Measurements from ENCODE around the gene TXN2.
A peak's percentile ranks its signal among the peaks of the same experiment; 100 is the strongest.
"Not testable (repeated sequence)": the region's sequence is repeated elsewhere in the genome, so short reads cannot be mapped to it uniquely, and the experiment has no call there.

Gene TXN2, protein sequence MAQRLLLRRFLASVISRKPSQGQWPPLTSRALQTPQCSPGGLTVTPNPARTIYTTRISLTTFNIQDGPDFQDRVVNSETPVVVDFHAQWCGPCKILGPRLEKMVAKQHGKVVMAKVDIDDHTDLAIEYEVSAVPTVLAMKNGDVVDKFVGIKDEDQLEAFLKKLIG

DNA sequence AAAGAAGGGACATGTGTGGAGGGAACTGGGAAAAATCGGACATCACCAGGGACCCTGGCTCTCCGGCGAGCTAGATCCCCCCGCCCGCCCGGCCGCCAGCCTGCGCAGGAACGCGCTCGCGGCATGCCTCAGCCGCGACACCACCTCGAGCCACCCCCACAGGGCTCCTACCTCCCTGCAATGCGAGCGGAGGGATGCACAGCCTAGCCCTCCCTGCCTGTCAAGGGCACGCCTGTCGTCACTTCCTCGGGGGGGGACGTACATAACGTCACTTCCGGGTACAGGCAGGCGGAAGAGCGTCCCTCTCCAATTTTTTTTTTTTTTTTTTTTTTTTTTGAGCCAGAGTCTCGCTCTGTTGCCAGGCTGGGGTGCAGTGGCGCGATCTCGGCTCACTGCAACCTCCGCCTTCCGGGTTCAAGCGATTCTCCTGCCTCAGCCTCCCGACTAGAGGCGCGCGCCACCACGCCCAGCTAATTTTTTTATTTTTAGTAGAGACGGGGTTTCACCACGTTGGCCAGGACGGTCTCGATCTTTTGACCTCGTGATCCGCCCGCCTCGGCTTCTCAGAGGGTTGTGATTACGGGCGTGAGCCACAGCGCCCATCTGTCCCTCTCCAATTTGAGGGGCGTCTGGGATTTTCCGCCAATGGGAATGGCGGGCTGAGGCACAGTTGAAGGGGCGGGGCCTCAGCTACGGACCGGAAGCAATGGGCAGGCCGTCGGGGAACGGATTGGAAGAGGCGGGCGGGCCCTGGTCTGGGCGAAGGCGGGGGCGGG is at the start of gene TXN2:
TSS of gene TXN2 (minus strand) at position 248 of the 776 bp plus-strand sequence. CDS start 803 bp downstream, outside the sequence.
- DNase-seq (ENCODE audit: low spot score) = peak; percentile 96

DNA sequence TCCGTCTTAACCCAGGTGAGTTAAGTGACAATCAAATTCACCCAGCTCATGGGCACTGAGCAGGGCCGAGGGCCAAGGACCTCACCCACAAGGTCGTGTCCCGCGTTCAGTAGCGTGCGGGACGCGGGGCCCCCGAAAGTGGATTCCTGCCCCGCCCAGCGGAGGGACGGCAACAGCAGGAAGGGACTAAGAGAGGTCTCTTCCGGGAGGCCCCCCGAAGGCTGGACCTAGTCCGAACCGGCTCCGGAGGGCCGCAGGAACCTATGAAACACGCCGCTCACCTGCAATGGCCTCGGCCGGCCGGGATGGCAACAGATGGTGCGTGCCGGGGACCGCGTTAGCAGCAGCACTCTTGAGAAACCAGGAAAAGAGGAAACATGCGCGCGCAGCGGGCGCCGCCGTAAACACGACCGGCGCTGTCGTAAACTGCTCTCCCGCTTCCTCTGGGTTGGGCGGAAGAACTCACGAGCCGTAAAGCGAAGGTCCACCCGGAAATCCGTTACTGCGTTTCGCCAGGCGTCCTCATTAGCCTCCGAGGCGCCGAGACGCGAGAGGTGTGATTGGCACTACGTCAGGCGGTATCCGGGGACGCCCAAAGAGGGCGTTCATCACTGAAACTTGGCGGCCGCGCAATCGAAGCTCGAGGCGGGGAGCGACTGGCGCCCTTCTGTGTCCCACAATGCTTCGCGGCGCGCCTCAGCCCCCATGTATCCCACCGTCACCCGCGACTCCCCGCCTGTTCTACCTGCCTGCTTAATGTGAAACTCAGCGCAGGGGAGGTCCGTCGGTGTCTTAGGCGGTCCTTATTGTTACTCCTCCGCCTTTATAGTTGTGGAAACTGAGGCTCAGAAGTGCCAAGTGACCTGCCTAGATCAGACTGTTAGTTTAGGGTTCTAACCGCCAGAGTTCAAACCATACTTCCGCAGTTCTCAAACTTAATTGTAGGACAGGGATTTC is 47.6 kb upstream of the TXN2 start, which contains the start of gene EIF3D:
TSS of gene EIF3D (minus strand) at position 372 of the 957 bp plus-strand sequence. CDS start 3,045 bp downstream, outside the sequence.
- DNase-seq (ENCODE audit: low spot score) = peak; percentile 92

DNA sequence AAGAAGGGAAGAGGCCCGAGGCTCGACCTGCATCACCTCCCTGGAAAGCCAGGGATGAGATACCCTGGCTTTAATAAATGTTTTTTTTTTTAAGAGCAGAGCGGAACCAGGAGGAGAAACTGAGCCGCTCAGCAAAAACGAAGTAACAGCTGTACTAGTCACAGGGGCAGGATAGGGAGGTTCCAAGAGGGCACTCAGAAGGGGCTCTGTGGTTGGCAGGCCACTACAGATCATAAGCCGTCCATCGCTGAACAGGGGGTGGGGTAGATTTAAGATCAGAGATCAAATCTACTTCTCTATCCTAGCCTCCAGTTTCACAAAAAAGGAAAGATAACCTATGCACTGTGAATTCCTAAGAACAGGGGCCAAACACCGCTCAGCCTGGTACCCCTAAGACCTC is 46.9 kb upstream of the TXN2 start:
- DNase-seq (ENCODE audit: low spot score) = no peak

DNA sequence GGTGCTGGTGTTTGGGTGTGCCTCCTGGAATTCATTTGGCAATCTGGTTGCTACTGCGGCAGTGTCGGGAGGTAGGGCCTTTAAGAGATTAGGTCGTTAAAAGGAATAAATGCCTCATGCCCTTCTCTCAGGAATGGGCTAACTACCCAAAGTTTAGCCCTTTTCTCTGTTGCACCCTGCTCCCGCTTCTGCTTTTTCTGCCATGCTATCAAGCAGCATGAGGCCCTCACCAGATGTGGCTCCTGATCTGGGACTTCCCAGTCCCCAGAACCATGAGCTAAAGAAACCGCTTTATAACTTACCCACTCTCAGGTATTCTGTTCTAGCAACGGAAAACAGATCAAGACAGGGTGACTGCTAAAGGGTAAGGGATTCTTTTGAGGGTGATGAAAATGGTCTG is 41.2 kb upstream of the TXN2 start:
- DNase-seq (ENCODE audit: low spot score) = no peak

DNA sequence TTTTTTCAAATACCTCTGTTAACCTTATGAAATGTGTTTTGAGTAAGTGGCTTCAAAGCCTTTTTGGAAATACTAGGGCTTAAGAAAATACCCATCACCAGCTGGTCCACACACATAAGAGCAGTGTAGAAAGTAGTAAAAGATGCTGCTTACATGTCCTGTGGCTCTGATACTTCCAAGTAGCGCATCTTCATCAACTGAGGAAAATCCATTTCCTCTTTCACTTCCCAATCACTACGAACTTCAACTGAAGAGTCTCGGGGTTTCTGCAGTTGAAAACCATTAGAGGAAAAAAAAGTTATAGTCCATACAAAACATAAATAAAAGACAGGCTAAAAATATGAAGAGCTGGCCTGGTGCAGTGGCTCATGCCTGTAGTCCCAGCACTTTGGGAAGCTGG is 39.0 kb upstream of the TXN2 start:
- DNase-seq (ENCODE audit: low spot score) = no peak

DNA sequence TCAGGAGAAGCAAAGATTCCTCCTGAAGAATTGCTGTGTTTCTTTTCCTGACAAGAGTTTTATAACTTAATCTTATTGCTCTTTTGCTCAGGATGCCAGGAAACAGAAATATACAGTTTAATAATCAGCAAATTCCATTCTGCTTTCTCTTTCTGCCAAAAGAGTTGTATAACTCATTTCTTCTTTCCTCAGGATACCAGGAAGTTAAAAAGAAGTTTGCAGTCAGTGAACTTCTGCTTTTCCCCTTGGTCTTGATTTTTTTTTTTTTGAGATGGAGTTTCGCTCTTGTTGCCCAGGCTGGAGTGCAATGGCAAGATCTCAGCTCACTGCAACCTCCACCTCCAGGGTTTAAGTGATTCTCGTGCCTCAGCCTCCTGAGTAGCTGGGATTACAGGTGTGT is 38.5 kb upstream of the TXN2 start:
- DNase-seq (ENCODE audit: low spot score) = not testable (repeated sequence)

DNA sequence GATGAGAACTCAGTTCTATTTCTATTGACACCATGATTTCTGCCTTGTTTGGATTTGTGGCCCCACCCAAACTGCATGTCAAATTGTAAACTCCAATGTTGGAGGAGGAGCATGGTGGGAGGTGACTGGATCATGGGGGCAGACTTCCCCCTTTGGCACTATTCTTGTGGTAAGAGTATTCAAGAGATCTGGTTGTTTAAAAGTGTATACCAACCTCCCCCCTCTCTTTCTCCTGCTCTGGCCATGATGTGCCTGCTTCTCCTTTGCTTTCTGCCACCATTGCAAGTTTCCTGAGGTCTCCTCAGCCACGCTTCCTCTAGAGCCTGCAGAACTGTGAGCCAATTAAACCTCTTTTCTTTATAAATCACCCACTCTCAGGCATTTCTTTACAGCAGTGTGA is 33.3 kb upstream of the TXN2 start:
- no peak for DNase-seq (ENCODE audit: low spot score)

DNA sequence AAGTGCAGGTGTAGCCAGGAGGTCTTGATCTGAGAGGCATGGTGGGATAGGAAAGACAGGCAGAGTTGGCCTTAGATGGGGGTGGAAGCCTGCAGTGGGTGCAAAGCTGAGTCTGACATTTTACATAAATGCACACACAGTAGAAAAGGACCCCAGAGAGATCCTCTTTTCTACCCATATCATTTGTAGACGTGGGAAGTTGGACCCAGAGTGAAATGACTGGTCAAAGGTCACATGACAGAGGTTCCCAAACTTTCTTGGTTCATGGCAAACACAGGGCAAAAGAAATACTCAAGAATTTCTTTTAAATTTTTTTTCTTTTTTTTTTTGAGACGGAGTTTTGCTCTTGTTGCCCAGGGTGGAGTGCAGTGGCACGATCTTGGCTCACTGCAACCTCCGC is 31.6 kb upstream of the TXN2 start:
- no peak for DNase-seq (ENCODE audit: low spot score)

DNA sequence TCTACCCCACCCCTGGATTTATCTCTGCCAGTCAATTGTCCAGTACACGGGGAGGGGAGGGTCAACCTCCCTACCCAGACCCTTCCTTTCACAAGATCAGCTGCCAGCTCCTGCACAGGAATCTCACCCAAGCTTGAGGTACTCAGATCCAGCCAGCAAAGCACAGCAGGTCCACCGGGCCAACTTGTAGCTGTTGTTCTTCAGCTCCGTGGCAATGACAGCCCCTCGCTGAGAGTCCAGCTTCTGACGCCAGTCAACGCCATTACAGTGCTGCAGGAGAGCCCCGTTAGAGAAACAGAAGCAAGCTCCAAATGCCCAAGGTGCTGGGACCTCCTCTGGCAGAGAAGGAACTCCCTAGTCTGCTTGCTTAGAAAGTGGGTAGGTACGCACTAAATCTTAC is 30.9 kb upstream of the TXN2 start:
- DNase-seq (ENCODE audit: low spot score) = no peak

DNA sequence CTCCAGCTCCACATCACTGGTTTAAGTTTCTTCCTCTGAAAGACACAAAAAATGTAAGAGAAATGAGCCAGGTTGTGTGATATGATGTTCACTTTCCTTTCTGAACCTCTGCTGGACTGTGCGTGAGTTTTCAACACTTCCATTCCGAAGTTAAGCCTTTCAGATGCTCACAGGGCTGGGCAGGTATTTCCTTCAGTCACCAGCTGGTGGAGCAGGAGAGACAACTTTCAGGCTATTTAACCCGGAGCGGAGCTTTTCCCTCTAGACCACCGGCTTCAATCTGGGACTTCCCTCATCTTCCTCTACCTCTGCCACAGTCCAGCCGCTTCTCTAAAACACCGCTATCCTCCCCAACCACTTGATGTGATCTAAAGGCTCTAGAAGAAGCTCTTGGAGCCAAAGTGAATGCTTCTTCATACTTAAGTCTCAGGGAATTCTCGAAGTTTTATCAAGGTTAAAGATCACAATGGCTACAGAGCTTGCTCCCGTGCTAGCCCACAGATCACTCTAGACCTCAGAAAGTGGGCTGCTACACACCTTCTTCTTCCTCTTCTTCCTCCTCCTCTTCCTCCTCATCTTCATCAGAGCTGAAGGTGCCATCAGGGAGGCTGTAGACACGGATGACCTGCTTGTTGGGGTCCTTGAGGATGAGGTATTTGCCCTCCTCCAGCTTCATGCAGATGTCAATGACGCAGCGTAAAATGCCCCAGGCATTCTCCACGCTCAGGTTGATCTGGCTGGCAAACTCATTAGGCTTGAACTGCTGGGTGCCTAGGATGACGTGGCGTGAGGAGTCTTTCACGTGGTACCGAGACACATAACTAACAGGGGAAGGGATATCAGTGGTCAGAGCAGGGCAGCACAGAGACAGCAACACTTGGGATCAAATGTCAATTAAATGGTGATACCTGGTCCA is 29.8 kb upstream of the TXN2 start:
- DNase-seq (ENCODE audit: low spot score) = peak; percentile 60

DNA sequence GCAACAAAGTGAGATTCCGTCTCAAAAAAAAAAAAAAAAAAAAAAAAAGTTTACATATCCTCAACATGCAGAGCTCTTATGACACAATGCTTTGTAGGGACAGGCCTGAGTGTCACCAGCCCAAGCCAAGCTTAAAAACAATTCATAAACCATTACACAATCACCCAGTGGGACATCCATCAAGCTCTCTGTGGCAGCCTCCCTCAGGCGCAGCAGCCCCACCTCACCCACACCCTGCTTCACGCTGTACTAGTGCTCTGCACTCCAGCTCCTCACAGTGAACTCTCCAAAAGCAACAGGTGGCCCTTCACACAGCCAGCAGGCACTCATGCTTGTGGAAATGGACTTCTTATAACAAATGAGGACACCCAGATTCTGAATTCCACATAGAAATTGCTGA is 28.9 kb upstream of the TXN2 start:
- no peak for DNase-seq (ENCODE audit: low spot score)

DNA sequence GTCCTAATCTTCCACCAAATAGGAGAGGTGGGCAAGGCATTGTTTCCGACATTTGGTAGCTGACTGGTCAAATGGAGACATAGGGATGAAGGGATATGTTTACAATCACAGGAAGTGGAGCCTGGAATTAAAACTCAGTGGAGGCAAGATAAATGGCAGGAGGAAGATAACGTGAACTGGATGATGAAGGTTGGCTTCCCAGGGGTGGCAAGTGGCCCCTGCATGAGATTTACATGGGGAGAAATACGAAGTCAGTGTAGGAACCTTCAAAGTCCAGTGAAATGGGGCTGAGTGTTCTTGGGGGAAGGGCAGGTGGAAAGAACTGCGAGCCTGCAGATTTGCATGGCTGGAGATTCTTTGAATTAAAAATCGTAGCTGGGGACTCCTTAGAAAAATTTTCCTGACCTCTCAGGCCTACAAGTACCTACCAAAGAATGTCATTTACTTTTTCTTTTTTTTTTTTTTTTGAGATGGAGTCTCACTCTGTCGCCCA is 26.1 kb upstream of the TXN2 start:
- no peak for DNase-seq (ENCODE audit: low spot score)

DNA sequence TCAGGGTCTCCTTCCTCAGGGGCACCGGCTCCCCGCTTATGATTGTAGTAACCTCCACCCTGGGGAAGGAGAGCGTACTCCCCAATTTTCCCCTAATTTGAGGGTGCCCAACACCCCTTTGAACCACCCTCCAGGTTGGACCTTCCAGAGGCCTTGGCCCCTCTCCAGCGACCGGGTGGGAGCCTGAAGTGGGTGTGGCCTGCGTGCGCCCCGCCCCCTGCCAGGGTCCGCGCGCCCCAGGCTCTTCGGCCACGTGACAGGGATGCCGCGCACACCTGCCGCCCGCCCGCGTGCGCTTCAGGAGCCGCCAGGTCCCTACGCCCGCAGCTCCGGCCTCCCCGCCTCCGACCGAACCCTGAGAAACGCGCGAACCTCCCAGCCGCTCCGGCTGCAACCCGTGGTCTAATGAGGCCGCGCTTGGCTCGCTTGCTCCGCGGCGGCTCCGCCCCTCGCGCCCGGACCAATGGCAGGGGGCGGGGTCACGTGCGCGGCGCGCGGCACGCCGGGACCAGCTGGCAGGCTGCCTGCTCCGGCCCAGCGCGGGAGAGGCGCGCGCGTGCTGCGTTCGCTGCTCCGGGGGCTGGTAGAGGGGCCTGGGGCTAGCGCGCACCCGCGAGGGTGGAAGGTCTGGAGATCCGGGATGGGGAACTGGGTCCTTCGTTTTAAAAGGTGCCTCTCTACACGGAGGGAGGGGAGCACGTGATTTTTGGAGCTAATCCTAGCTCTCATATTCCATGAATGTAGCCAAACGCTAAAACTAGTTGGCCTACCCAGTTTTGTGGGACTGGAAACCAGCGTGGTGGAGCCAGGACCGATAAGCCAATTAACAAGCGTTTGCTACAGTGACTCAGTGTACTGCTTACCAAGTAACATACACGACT is 25.4 kb upstream of the TXN2 start, which contains the start of gene FOXRED2:
TSS of gene FOXRED2 (minus strand) at position 404 of the 881 bp plus-strand sequence. CDS start 618 bp downstream, outside the sequence.
- DNase-seq (ENCODE audit: low spot score) = peak; percentile 99

DNA sequence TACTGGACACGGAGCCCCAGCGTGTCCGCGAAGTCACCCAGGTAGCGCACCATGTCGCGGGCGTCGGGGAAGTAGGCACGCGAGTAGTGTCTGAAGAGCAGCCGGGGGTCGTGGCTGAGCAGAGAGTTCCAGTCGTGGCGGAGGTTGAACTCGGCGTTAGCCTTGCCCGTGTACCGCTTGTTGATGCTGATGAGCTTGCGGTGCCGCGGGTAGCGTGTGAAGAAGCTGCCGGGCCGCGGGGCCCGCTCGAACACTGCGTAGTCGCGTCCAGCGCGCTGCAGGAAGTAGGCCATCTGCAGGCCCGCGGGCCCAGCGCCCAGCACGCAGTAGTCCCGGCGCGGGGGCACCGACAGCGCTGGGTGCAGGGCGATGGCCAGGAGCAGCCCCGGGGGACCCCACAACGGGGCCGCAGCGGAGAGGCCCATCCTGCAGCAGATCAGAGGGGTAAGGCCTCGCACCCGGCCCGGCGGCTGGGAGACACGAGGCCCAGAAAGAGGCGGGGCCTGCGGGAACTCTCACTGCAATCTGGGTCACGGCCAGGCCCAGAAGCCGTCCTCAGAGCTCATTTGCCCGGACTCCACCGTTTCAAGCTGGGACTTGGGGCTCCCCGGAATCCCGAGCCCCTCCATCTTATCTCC is 24.7 kb upstream of the TXN2 start:
- DNase-seq (ENCODE audit: low spot score) = no peak

DNA sequence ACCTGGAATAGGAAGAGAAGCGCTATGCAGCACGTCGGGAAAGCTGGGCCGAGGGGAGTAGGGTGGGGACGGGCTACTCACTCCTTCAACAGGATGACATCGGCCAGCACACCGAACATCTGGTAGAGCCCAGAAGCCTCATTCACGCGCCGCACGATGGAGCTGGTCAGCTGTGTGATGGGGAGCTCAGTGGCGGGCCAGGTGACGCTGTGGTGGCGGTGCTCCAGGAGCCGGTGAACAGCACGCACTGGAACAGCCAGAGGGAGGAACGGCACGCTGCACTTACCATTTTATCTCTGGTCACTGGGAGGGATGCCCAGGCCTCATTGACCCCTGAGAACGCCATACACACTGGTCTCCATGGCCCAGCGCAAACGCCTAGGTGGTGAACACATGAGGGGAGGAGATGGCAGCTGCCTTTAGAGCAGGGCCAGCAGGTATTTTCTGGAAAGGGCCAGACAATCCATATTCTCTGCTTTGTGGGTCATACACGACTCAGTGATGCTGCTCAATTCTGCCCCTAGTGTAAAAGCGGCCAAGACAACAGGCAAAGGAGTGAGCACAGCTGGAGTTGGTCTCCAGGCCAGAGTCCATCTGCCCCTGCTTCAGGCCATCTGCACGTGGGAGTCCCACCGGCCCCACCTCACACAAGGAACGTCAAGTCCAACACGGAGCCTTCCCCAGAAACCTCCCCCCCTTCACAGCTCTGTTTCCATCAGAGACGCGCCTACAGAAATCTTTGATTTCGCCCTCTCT is 16.6 kb upstream of the TXN2 start:
- no peak for DNase-seq (ENCODE audit: low spot score)

DNA sequence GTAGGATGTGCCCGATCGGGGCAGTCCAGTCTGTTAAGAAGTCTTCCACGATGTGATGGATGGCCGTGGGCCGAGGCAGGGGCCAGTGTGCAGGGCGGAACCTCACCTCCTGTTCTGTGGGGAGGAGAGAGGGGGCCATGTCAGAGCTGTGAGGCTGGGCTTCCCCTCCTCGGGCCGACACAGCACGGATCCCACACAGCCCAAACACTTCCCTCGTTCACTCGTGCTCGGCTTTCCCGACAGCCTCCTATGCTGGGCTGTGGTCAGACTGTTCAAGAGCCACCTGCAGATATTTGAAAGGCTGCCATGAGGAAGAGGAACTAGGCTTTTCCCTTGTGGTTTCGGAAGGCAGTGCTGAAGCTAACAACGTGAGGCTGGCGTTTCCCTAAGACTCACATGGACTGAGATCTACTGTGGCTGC is 12.3 kb upstream of the TXN2 start:
- no peak for DNase-seq (ENCODE audit: low spot score)

DNA sequence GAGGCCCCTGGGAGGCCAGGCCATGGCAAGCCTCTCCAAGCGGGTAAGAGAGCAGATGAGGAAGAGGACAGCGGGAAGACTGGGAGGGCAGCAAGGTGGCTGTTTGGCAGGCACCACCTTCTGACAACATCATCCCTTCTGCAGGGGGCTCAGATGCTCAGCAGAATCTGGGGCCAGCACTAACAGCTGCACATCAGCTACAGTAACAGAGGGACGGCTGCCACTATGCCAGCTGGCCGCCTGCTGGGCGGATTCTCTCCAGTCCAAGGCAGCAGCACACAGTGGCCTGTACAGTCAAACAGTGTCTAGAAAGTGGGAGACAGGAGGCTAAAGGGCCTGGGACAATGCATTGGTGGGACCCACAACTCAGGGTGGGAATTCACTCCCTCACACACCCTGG is 10.7 kb upstream of the TXN2 start:
- DNase-seq (ENCODE audit: low spot score) = no peak

DNA sequence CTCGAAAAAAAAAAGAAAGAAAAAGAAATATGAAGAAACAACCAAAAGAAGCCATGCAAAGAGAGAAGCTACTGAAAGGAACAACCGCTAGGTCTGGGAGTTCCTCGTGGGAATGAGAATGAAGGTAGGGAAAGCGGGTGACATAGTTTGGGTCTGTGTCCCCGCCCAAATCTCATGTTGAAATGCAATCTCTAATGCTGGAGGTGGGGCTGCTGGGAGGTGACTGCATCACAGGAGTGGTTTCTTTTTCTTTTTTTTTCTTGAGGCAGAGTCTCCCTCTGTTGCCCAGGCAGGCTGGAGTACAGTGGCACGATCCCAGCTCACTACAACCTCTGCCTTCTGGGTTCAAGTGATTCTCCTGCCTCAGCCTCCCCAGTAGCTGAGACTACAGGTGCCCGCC is 9.7 kb upstream of the TXN2 start:
- no peak for DNase-seq (ENCODE audit: low spot score)

Measured in AG08396 (cell line).